ENCODE results near the gene TMEM87B.

Gene TMEM87B

DNA sequence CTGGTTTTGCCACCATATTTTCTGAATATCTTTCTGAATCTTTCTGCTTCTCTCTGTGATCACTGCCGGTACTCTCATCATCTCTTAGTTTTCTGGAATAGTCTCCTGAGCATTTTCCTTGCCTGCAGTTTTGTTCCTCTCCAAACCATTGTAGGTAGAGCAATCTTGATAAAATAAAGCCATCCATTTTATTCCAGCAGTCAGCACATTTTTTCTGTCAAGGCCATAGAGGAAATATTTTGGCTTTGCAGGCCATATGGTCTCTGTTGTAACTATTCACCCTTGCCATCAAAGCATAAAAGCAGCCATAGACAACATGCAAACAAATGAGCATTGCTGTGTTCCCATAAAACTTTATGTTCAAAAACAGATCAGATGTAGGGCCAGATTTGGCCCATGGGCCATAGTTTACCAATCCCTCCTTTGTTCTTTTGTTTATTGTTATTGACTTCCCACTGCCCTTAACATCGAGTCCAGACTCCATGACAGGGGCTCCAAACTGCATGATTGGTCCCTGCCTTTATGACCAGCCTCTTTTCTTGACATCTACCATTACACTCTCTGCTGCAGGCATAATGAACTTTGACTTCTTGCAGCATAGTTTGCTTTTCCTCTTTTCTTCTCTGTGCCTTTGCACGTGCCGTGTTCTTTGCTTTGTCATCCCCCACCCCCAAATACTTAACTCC is 29.8 kb downstream of the TMEM87B start:
- DNase-seq (ENCODE audit: low read depth): no peak
- no peak overlapping the region for H3K4me3 ChIP-seq (ENCODE audit: low read length)
- TF ChIP-seq CTCF (IDR thresholded peaks at IDR 0.05; ENCODE audit: insufficient read depth, low read depth, low read length, missing control alignments): no peak

- TF ChIP-seq CTCF (IDR thresholded peaks at IDR 0.05; ENCODE audit: insufficient read depth, low read depth, low read length, missing control alignments): no peak
- no peak for DNase-seq (ENCODE audit: low read depth)
- H3K4me3 ChIP-seq (ENCODE audit: low read length): no peak overlapping the region
Observed at GRCh38 chr2:112085375-112085730, 30.3 kb downstream of the TMEM87B start.

DNA sequence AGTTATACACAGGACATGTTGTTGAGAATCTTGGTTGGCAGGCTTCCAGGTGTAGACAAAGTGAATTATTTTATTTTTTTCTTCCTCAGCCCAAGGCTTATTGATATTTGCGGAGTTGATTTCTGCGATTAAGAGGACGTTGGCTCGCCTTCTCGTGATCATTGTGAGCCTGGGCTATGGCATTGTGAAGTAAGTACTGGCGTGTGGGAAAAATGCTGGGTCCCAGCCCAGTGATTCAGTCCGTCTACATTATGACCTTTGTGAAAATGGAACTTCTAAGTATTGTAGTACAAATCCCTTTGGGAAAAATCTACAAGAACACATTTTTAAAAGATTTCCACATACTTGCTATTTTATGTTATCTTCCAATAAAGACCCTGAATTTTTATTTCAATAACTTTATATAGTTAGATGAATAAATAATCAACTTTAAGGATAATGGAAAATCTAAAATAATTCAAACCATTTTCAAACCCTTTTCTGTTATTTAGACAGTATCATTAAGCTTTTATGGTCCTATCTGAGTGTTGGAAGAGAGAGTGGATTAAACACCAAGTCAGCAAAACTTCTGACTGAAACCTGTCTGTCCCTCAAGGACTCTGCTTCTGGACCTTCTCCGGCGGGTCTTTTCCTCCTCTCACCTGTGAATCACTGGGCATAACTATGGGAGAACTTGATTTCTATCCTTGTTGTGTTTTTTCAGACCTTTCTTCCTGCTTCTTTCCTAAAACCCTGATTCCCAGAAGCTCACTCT is 31.0 kb downstream of the TMEM87B start:
- DNase-seq (ENCODE audit: low read depth): no peak
- TF ChIP-seq CTCF (IDR thresholded peaks at IDR 0.05; ENCODE audit: insufficient read depth, low read depth, low read length, missing control alignments): no peak
- no peak overlapping the region for H3K4me3 ChIP-seq (ENCODE audit: low read length)

- no peak for DNase-seq (ENCODE audit: low read depth)
- no peak overlapping the region for H3K4me3 ChIP-seq (ENCODE audit: low read length)
- TF ChIP-seq CTCF (IDR thresholded peaks at IDR 0.05; ENCODE audit: insufficient read depth, low read depth, low read length, missing control alignments): no peak
Observed at GRCh38 chr2:112087346-112088020, 32.4 kb downstream of the TMEM87B start.

GRCh38 chr2:112089375-112089774 is 34.3 kb downstream of the TMEM87B start:
- no peak for DNase-seq (ENCODE audit: low read depth)
- TF ChIP-seq CTCF (IDR thresholded peaks at IDR 0.05; ENCODE audit: insufficient read depth, low read depth, low read length, missing control alignments): no peak
- H3K4me3 ChIP-seq (ENCODE audit: low read length): no peak overlapping the region

GRCh38 chr2:112092286-112093041 is 37.4 kb downstream of the TMEM87B start:
- H3K4me3 ChIP-seq (ENCODE audit: low read length): no peak overlapping the region
- no peak for TF ChIP-seq CTCF (IDR thresholded peaks at IDR 0.05; ENCODE audit: insufficient read depth, low read depth, low read length, missing control alignments)
- DNase-seq (ENCODE audit: low read depth): peak; percentile 83
